HG03354 (cell line): ENCODE measurements around the gene PRKN.

ENCODE experiments used
- ATAC-seq: cut with Tn5 transposase; IDR thresholded peaks from one replicate; pipeline ENCODE4 v1.9.1; 2021; ENCODE audit warnings: mild to moderate bottlenecking; ENCODE audit not compliant: unreplicated experiment, poor library complexity, severe bottlenecking

The PRKN gene

DNA sequence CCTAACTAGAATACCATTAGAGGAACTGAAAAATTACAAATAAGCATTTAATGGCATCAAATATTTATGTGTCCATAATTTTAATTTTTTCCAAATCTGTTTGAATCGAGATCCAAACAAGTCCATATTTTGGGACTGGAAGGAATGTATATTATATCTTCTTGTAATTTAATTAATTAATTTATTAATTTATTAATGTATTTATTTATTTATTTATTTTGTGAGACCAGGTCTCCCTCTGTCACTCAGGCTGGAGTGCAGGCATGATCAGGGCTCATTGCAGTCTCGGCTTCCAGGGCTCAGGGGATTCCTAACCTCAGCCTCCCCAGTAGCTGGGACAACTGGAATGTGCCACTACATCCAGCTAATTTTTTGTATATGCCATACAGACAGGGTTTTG lies 453.6 kb downstream of the PRKN start:
- ATAC-seq = no peak

GRCh38 chr6:162271922-162272321 lies 455.6 kb downstream of the PRKN start:
- ATAC-seq = no peak

- ATAC-seq = no peak
Measured at GRCh38 chr6:162270966-162271365, 456.6 kb downstream of the PRKN start.

DNA sequence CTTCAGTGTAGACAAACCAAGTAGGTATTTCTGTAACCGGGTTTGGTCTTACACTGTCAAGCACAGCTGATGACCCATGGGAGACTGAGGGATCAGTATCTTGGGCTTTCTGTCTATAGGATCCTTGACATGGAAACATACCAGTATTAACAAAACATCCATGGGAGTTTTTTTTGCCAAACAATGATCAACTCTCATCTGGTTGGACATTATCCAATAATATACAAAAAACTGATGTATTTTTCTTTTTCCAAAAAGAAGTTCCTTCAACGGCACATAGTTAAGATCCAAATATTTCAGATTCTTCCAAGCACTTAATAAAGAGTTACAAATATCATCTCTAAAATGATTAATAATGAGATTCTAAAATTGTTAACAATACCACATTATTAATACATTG lies 459.9 kb downstream of the PRKN start:
- no peak for ATAC-seq

- ATAC-seq = no peak
Measured at GRCh38 chr6:162267126-162267525, 460.4 kb downstream of the PRKN start.

GRCh38 chr6:162264581-162264980 lies 463.0 kb downstream of the PRKN start:
- ATAC-seq = no peak

DNA sequence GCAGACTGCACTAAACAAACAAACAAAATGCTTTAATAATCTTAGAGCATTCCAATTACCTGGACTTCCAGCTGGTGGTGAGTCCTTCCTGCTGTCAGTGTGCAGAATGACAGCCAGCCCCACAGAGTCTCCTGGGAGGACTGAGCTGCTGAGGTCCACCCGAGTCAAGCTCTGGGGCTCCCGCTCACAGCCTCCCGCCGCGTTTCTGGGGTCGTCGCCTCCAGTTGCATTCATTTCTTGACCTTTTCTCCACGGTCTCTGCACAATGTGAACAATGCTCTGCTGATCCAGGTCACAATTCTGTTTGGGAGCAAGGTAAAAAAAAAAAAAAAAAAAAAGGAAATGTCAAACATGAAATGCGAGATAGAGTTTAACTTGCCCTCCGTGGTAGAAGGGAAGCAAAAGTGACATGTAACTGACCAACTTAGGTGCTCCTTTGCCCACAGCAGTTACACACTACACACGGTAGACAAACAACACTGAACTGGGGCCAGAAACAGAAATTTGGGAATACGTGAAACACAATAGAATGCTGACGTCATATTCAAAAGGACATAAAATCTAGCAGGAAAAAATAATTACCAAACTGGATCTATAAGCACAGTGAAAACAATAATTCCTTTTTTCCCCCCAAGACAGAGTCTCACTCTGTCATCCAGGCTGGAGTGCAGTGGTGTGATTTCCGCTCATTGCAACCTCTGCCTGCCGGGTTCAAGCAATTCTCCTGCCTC lies 464.9 kb downstream of the PRKN start:
- no peak for ATAC-seq

- ATAC-seq = no peak
Measured at GRCh38 chr6:162261598-162261997, 466.0 kb downstream of the PRKN start.

DNA sequence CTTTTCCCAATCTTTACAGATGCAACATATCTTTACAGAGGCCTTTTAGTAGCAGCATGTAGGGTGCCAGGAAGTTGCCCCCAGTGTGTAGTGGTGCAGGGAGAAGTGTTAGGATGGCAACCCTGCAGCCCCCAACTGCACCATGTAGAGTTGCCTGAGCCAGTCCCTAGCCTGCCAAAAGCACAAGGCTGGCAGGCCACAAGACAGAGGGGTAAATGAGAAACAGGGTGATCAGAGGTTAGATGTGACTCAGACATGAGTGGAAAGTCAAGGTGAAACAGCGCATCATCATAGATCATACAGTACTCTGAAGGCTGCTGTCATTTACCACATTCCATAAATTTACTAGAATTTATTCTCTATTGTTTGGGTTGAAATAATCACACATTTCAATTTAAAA lies 467.5 kb downstream of the PRKN start:
- no peak for ATAC-seq

GRCh38 chr6:162258647-162259046 lies 468.9 kb downstream of the PRKN start:
- ATAC-seq = no peak

DNA sequence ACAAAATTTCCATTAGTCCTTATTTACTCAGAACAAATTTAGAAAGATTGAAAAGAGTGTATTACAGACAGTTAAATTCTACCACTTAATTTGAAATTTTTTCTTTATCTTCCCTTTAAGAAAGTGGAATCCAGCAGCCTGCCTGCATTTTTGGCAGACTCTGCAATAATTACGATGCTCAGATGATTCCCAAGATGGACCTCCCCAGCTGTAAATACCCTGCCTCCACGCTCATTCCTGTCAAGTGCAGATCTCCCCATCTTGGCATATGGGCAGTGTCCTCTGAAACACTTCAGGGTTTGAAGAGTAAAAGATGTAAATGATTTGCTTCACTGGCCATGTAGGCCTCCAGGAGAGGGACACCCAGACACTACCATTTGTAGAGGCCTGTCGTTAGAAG lies 471.2 kb downstream of the PRKN start:
- no peak for ATAC-seq

DNA sequence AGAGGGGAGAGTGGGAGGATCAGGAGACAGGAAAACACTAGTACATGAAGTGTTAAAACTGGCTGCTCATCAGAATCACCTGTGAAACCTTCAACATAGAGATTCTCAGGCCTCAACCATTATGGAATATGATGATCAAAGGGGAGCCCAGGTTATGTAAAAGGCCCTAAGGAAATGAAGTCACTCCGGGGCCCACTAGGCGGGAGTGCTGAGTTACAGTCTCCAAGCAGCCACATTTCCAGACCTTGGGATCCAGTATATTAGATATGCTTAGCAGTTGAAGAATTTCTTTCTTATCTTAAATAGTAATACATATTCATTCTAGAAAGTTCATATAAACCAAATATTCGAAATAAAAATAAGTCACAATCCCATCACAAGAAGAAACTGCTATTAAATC lies 476.3 kb downstream of the PRKN start:
- ATAC-seq = no peak

DNA sequence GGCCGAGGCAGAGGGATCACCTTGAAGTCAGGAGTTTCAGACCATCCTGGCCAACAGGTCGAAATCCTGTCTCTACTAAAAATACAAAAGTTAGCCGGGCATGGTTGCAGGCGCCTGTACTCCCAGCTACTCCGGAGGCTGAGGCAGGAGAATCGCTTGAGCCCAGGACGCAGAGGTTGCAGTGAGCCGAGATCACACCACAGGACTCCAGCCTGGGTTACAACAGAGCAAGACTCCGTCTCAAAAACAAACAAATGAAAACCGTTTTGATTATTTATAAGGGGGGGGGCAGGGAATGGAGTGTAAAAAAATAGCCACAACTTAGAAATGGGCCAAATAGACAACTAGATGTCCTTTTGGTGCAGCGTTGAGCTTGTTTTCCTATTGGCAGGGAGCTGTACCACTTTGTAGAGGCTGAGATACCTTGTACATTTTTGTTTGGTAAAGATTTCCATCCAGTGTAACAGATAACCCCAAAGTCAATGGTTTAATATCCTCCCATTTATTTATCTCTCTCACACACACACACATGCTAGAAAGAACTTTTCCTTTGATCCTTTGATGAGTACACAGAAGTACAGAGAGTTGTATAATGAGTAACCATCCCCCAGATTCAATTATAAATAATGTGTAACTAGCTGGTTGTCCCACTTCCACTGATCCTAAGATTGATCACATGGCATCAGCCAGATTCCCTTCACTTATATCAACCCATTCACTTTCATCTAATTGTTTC lies 477.5 kb downstream of the PRKN start:
- ATAC-seq = no peak

DNA sequence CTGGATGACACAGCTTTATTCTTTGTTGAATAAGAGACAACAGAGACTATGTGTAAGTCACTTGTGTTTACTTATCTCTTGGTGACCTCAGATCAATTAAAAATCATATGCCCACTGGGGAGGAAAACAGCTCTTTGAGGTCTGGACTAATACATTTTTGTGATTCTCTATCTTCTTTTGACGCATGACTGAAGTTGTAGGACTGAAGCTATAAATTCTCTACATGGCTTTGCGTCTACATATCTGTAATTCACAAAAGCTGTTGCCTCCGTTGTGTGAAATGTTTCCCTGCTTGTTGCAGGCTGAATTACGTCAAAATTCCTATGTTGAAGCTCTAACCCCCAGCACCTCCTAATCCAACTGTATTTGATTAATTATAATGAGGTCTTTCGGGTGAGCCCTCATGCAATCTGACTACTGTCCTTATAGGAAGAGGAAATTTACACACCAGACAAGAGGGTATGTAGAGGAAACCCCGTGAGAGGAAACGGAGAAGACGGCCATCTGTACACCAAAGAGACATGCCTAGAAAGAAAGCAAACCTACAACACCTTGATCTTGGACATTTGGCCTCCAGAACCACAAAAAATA lies 481.6 kb downstream of the PRKN start:
- no peak for ATAC-seq

- ATAC-seq = no peak
Measured at GRCh38 chr6:162244031-162244430, 483.5 kb downstream of the PRKN start.

DNA sequence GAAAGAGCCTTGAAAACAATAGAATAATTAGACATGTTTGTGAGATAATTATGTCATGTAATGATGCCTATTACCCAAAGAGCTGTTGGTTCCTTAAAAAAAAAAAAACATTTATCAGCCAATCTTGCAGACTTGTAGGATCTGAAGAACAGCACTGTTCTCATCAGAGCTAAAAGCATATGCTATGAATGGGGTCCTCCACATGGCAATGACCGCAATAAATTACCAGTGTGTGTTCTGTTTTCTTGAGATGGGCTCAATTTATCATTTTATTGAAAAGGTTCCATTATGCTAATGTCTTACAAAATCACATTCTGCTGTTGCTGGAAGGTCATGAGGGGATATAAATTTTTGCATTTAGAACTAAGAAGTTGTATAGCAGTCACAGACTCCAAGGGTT lies 484.7 kb downstream of the PRKN start:
- no peak for ATAC-seq

- no peak for ATAC-seq
Measured at GRCh38 chr6:162239330-162239729, 488.2 kb downstream of the PRKN start.

GRCh38 chr6:162238675-162239074 lies 488.9 kb downstream of the PRKN start:
- no peak for ATAC-seq

DNA sequence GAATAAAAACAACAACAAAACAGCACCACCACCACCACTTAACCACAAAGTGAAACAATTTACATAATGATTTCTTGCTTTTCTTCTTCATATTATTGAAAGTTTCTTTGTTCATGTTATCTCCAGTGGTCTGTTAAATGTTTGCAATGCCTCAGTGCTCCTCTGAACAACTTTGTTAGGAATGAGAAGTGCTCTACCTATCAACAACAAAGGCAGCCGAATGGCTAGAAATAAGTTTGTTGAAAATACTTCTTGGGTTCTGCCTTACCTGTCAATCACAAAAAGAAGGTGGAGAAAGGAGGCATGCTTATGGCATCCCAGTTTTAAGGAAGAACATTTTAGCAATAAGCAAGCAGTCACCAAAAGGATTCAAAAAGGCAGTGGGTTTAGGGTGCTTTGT lies 490.2 kb downstream of the PRKN start:
- ATAC-seq = no peak

GRCh38 chr6:162234631-162235030 lies 492.9 kb downstream of the PRKN start:
- ATAC-seq = no peak

GRCh38 chr6:162230147-162230752 lies 497.3 kb downstream of the PRKN start:
- no peak for ATAC-seq
